ENCODE measurements around the gene ABCA13. TPM values are rescaled to one million over a fixed set of nuclear protein-coding genes. Genes with fewer than 3 reads are reported as not detected.

Gene ABCA13, protein sequence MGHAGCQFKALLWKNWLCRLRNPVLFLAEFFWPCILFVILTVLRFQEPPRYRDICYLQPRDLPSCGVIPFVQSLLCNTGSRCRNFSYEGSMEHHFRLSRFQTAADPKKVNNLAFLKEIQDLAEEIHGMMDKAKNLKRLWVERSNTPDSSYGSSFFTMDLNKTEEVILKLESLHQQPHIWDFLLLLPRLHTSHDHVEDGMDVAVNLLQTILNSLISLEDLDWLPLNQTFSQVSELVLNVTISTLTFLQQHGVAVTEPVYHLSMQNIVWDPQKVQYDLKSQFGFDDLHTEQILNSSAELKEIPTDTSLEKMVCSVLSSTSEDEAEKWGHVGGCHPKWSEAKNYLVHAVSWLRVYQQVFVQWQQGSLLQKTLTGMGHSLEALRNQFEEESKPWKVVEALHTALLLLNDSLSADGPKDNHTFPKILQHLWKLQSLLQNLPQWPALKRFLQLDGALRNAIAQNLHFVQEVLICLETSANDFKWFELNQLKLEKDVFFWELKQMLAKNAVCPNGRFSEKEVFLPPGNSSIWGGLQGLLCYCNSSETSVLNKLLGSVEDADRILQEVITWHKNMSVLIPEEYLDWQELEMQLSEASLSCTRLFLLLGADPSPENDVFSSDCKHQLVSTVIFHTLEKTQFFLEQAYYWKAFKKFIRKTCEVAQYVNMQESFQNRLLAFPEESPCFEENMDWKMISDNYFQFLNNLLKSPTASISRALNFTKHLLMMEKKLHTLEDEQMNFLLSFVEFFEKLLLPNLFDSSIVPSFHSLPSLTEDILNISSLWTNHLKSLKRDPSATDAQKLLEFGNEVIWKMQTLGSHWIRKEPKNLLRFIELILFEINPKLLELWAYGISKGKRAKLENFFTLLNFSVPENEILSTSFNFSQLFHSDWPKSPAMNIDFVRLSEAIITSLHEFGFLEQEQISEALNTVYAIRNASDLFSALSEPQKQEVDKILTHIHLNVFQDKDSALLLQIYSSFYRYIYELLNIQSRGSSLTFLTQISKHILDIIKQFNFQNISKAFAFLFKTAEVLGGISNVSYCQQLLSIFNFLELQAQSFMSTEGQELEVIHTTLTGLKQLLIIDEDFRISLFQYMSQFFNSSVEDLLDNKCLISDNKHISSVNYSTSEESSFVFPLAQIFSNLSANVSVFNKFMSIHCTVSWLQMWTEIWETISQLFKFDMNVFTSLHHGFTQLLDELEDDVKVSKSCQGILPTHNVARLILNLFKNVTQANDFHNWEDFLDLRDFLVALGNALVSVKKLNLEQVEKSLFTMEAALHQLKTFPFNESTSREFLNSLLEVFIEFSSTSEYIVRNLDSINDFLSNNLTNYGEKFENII (N-terminal part only)
- 0.01 to 0.16 TPM (median 0.08 TPM) in 5 replicates for total RNA-seq (2022; extraction: Qiagen RNA extraction)

GRCh38 chr7:48171202-48171601, at the start of gene ABCA13:
TSS of gene ABCA13 (plus strand) at chr7:48171458. CDS start at chr7:48171484, 26 bp downstream.

Other genes with a start within 250 kb of the ABCA13 start
- gene PKD1L1, start 223.0 kb upstream of the ABCA13 start, total RNA-seq (2022; extraction: Qiagen RNA extraction), result 0.03 to 0.18 TPM (median 0.15 TPM) in 5 replicates
- gene HUS1, start 191.8 kb upstream of the ABCA13 start, total RNA-seq (2022; extraction: Qiagen RNA extraction), result 17.6 to 20.7 TPM (median 19.2 TPM) in 5 replicates
- 0.15 to 0.16 TPM in 2 of 5 replicates, not detected in the others for gene SUN3, start 142.4 kb upstream of the ABCA13 start, total RNA-seq (2022; extraction: Qiagen RNA extraction)
- gene C7orf57, start 135.9 kb upstream of the ABCA13 start, total RNA-seq (2022; extraction: Qiagen RNA extraction), result 0.14 to 0.57 TPM (median 0.21 TPM) in 5 replicates
- gene UPP1, start 82.2 kb upstream of the ABCA13 start, total RNA-seq (2022; extraction: Qiagen RNA extraction), result 67.3 to 114 TPM (median 92.5 TPM) in 5 replicates

All from A549 treated with CORT108297 at 1 μM for 4 hours (cell line).